Naive thymus-derived CD4-positive, alpha-beta T cell (primary cell): ENCODE results near the gene LARGE1. TPM values are rescaled to one million over a fixed set of nuclear protein-coding genes. Genes with fewer than 3 reads are reported as not detected.

ENCODE experiments used
- ATAC-seq: fragments of 150-1000 bp; cut with Tn5 transposase; 2 replicates; pipeline ENCODE4 v1.10.0; 2021; ENCODE audit warnings: mild to moderate bottlenecking, moderate library complexity
- CTCF ChIA-PET: fragments of 350-600 bp; sonication (Branson Sonifier 250); formaldehyde crosslinking; loops from one replicate; lab custom pipeline; 2021; ENCODE audit warnings: antibody characterized with exemption; lab: Charles Lee
- POLR2A ChIA-PET: fragments of 350-600 bp; sonication (Branson Sonifier 250); formaldehyde crosslinking; loops from one replicate; lab custom pipeline; 2021; ENCODE audit warnings: antibody characterized with exemption, inconsistent platforms; lab: Charles Lee
- DNase-seq, 9 donors: peaks; one replicate each; pipeline versions ENCODE4 v3.0.0 to v3.0.0-alpha.2; 2020 to 2022; ENCODE audit warnings: mixed read lengths in 1 of 9
- H3K27ac ChIP-seq: one replicate; pipeline ENCODE4 v1.7.0; 2013; ENCODE audit warnings: mild to moderate bottlenecking, low read depth, low read length, moderate library complexity
- H3K27me3 ChIP-seq, 2 donors: one replicate each; pipeline ENCODE4 v1.7.0; 2013; ENCODE audit warnings: low read length in 2 of 2, mild to moderate bottlenecking in 2 of 2, moderate library complexity in 2 of 2; ENCODE audit not compliant: control insufficient read depth in 2 of 2, insufficient read depth in 2 of 2
- H3K36me3 ChIP-seq, 3 experiments: 1 replicate in 2 of 3; 2 replicates in 1 of 3; pipeline ENCODE4 v1.7.0; 2013; ENCODE audit warnings: low read length in 3 of 3, mild to moderate bottlenecking in 3 of 3, moderate library complexity in 1 of 3; ENCODE audit not compliant: insufficient read depth in 3 of 3, control insufficient read depth in 2 of 3
- H3K4me1 ChIP-seq, 2 donors: one replicate each; pipeline ENCODE4 v1.7.0; 2013; ENCODE audit warnings: low read length in 2 of 2, mild to moderate bottlenecking in 2 of 2, moderate library complexity in 1 of 2; ENCODE audit not compliant: control insufficient read depth in 2 of 2, insufficient read depth in 2 of 2
- H3K4me3 ChIP-seq: 2 replicates; pipeline ENCODE4 v1.7.0; 2013; ENCODE audit warnings: mild to moderate bottlenecking, low read length
- H3K9me3 ChIP-seq, 3 experiments: 1 replicate in 2 of 3; 2 replicates in 1 of 3; pipeline ENCODE4 v1.7.0; 2013; ENCODE audit warnings: low read length in 3 of 3; ENCODE audit not compliant: control insufficient read depth in 2 of 3
- H3K27ac Mint-ChIP-seq, 9 donors: one replicate each; pipeline ENCODE4 v1.8.0; 2020 to 2022; ENCODE audit warnings: mixed read lengths in 9 of 9, mild to moderate bottlenecking in 8 of 9, moderate library complexity in 5 of 9, inconsistent platforms in 2 of 9
- H3K27me3 Mint-ChIP-seq, 5 donors: one replicate each; pipeline ENCODE4 v1.8.0; 2021 to 2022; ENCODE audit warnings: mixed read lengths in 5 of 5, mild to moderate bottlenecking in 1 of 5
- H3K36me3 Mint-ChIP-seq, 5 donors: one replicate each; pipeline ENCODE4 v1.8.0; 2020 to 2022; ENCODE audit warnings: mixed read lengths in 5 of 5, mild to moderate bottlenecking in 3 of 5, inconsistent platforms in 1 of 5
- H3K4me1 Mint-ChIP-seq, 7 donors: one replicate each; pipeline ENCODE4 v1.8.0; 2020 to 2022; ENCODE audit warnings: mixed read lengths in 7 of 7, mild to moderate bottlenecking in 3 of 7, inconsistent platforms in 1 of 7
- H3K4me3 Mint-ChIP-seq, 10 donors: one replicate each; pipeline ENCODE4 v1.8.0; 2020 to 2022; ENCODE audit warnings: mild to moderate bottlenecking in 10 of 10, mixed read lengths in 10 of 10, moderate library complexity in 6 of 10, inconsistent platforms in 2 of 10
- H3K9me3 Mint-ChIP-seq, 11 donors: one replicate each; pipeline ENCODE4 v1.8.0; 2020 to 2022; ENCODE audit warnings: mixed read lengths in 11 of 11, mild to moderate bottlenecking in 4 of 11, inconsistent platforms in 1 of 11, moderate library complexity in 1 of 11
- intact Hi-C, 2 donors: fragments of 100-400 bp; cut with micrococcal nuclease; formaldehyde crosslinking; loops; one replicate each; pipeline ENCODE4 v1.15.1; 2023
- polyA plus RNA-seq, 2 donors: library from polyadenylated mRNA; unstranded; fragments of 300-500 nt; fragmentation: Illumina TruSeq; gene quantifications; one replicate each; pipeline ENCODE4 v1.2.3, GENCODE V29; 2021
- total RNA-seq, 6 experiments: library from RNA in 5 of 6; stranded (reverse) in 5 of 6; gene quantifications; 1 replicate in 5 of 6; 2 replicates in 1 of 6; pipeline ENCODE4 v1.2.3 and lab custom pipeline; 2021 to 2026

LARGE1 gene
- total and polyA plus RNA-seq, 7 experiments from 2014 or later, result 2.3 to 4.8 (median 3.0) TPM; not detected in 3

DNA sequence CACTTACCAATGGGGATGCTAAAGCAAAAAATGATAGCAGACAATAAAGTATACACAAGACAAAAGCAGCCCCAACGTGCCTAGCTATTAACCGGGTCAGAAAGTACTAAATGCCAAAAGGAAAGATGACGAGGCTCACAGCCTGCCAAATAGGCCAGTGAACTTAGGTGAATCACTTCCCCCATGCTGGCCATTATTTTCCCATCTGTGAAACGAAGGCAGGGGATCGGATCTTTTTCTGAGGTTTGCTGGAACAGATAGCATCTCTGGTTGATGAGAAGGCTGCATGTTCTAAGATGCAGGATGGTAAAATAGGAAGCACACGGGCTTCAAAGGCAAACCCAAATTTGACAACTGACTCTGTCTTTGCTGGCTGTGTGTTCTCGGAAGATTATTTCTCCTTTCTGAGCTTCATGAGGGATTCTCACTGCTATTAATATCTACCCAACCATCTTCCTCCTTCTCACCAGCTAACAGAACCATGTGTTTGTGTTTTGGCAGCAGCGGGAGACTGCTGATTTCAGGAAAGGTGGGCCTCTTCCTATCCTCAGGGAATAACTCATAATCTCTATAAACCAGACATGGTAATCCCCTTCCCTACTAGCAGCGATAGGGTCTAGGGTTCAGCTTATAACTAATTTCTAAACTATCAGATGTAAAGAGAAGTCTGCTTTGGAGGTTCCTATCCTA lies 390.7 kb downstream of the LARGE1 start:
- Mint-ChIP-seq H3K27me3 (peaks cover 0 to 5% (median 0%) of the 10 kb centered on the region in 5 donors), H3K4me3 (no peak overlapping the region), H3K36me3 (no peaks in the 10 kb centered on the region), H3K27ac (no peak overlapping the region), H3K9me3 (peaks cover 0 to 9% (median 0%) of the 10 kb centered on the region in 11 donors), H3K4me1 (no peaks in the 10 kb centered on the region)
- Histone ChIP-seq H3K4me3 (no peak overlapping the region), H3K27ac (no peak overlapping the region), H3K4me1 (no peaks in the 10 kb centered on the region), H3K36me3 (no peaks in the 10 kb centered on the region), H3K27me3 (no peaks in the 10 kb centered on the region), H3K9me3 (no peaks in the 10 kb centered on the region)
- intact Hi-C loops, result no loop called here
- ChIA-PET CTCF (no interaction called here), POLR2A (no interaction called here)
- ATAC-seq, result no peak
- DNase-seq, result no peak

DNA sequence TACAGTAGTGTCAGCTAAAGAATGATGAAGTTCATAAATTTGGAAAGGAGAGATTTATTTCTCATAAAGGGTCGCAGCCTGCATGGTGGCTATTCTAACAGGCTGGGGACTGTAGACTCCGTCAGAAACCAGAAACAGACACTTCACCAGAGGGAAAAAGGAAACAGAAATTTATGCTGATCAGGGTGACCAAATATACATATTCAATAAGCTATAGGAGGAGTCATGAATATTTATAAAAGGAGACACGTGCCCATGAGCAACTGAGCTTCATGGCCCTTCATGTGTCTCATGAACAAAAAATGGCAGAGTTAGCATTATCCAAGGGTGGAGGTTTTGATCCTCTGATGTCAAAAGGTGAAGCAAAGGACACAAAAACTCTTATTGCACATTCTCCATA lies 392.1 kb downstream of the LARGE1 start:
- no peaks in the 10 kb centered on the region for H3K27me3 Mint-ChIP-seq
- no peak overlapping the region for H3K27ac Mint-ChIP-seq
- Histone ChIP-seq H3K27me3 (no peaks in the 10 kb centered on the region), H3K9me3 (no peaks in the 10 kb centered on the region), H3K36me3 (no peaks in the 10 kb centered on the region), H3K4me1 (no peaks in the 10 kb centered on the region), H3K4me3 (no peak overlapping the region), H3K27ac (no peak overlapping the region)
- H3K9me3 Mint-ChIP-seq, result peaks cover 0 to 9% (median 0%) of the 10 kb centered on the region in 11 donors
- H3K4me1 Mint-ChIP-seq, result no peaks in the 10 kb centered on the region
- POLR2A ChIA-PET, result no interaction called here
- ATAC-seq (no peak), DNase-seq (no peak)
- no peaks in the 10 kb centered on the region for H3K36me3 Mint-ChIP-seq
- CTCF ChIA-PET, result no interaction called here
- H3K4me3 Mint-ChIP-seq, result no peak overlapping the region
- intact Hi-C loops, result no loop called here

DNA sequence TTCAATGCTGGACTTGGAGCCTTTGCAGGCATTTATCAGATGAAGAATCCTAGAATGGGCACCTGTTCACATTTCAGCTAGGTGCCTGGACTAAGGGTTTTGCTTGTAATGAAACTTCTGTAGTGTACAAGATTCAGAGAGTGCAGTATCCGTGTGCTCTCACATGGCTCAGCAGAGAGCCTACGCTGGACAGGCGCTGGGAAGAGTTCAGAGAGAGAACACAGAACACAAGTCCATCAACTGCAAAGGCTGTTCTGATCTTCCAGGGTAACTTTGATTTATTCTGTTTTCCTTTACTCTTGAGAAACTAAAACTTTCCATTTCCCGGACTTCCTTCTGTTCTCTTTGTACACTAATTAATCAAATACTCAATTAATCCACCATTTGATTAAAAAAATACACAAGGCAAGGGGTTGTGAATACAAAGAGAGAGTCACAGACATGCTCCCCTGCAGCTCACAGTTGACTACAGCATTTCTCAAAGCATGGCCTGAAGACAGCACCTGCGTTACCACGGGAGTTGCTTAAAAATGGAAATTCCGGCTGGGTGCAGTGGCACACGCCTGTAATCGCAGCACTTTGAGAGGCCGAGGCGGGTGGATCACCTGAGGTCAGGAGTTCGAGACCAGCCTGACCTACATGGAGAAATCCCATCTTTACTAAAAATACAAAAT lies 393.7 kb downstream of the LARGE1 start:
- CTCF ChIA-PET, result no interaction called here
- H3K27ac Mint-ChIP-seq, result no peak overlapping the region
- Histone ChIP-seq H3K4me3 (no peak overlapping the region), H3K27ac (no peak overlapping the region), H3K27me3 (no peaks in the 10 kb centered on the region), H3K9me3 (no peaks in the 10 kb centered on the region), H3K36me3 (no peaks in the 10 kb centered on the region), H3K4me1 (no peaks in the 10 kb centered on the region)
- POLR2A ChIA-PET, result no interaction called here
- no peak for ATAC-seq
- H3K36me3 Mint-ChIP-seq, result no peaks in the 10 kb centered on the region
- DNase-seq, result no peak
- peaks cover 0 to 14% (median 4%) of the 10 kb centered on the region in 11 donors for H3K9me3 Mint-ChIP-seq
- H3K27me3 Mint-ChIP-seq, result no peaks in the 10 kb centered on the region
- H3K4me3 Mint-ChIP-seq, result no peak overlapping the region
- intact Hi-C loops, result no loop called here
- H3K4me1 Mint-ChIP-seq, result peaks cover 0 to 2% (median 0%) of the 10 kb centered on the region in 7 donors

DNA sequence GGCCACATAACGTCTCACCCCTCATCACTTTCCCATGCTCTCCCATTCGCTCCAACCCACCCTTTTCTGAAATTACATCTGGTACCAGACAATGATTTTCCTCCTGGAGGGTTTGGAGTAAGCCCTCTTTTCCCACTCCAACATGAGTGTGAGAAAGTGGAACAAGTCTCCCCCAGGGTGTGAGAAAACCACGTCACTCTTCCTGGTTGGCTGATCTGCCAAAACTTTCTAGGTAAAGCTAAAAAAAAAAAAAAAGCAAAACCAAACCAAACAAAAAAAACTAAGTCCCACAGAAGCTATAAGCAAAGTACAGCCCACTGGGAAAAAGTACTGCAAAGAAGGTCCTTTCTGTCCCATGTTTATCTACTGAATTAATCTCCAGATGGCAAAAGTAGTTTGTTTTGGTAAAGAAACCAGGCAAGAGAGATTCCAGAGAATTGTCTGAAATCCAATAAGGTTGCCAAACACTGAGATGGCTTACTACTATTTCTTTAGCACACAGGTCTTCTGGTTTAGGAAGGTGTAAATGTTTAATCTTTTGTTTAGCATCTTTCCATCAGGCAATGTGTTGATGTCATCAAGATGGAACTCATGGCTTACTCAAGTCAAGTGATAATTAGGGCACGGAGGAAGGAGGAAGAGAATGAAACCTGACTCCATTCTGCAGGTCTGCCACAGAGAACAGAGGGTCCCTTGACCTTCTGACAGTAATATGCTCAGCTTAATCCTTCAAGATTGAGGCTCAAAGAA lies 395.6 kb downstream of the LARGE1 start:
- no peak overlapping the region for H3K27ac ChIP-seq
- no peaks in the 10 kb centered on the region for H3K36me3 ChIP-seq
- H3K4me1 ChIP-seq, result no peaks in the 10 kb centered on the region
- no peak for DNase-seq
- ChIA-PET POLR2A (no interaction called here), CTCF (no interaction called here)
- H3K4me3 ChIP-seq, result no peak overlapping the region
- no peaks in the 10 kb centered on the region for H3K36me3 Mint-ChIP-seq
- peaks cover 0 to 2% (median 0%) of the 10 kb centered on the region in 7 donors for H3K4me1 Mint-ChIP-seq
- no peak for ATAC-seq
- no peak overlapping the region for H3K4me3 Mint-ChIP-seq
- peaks cover 0 to 19% (median 4%) of the 10 kb centered on the region in 11 donors for H3K9me3 Mint-ChIP-seq
- H3K27me3 Mint-ChIP-seq, result no peaks in the 10 kb centered on the region
- H3K27me3 ChIP-seq, result no peaks in the 10 kb centered on the region
- no peak overlapping the region for H3K27ac Mint-ChIP-seq
- peaks cover 0 to 6% (median 0%) of the 10 kb centered on the region in 3 experiments for H3K9me3 ChIP-seq
- intact Hi-C loops, result no loop called here

DNA sequence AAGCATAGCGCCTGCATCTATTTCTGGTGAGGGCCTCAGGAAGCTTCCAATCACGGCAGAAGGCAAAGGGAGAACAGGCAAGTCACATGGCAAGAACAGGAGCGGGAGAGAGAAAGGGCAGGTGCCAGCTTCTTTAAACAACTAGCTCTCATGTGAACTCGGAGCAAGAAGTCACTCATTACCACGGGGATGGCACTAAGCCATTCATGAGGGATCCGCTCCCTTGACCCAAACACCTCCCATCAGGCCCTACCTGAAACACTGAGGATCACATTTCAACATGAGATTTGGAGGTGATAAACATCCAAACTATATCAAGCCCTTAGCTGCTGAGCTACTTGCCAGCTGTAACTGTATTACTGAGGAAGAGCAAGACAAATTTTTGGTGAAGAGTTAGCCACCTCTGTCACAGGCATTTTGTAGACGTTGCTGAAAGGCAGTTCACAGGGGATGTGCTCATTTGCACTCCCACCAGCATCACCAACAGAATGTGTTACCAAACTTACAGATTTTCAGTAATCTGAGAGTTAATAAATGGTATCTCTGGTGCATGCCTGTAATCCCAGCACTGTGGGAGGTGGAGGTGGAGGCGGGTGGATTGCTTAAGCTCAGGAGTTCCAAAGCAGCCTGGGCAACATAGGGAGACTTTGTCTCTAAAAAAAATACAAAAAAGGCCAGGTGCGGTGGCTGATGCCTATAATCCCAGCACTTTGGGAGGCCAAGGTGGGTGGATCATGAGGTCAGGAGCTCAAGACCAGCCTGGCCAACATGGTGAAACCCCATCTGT lies 398.2 kb downstream of the LARGE1 start:
- Mint-ChIP-seq H3K27ac (no peak overlapping the region), H3K9me3 (peaks cover 0 to 19% (median 4%) of the 10 kb centered on the region in 11 donors), H3K4me3 (no peak overlapping the region), H3K36me3 (no peaks in the 10 kb centered on the region), H3K27me3 (no peaks in the 10 kb centered on the region), H3K4me1 (peaks cover 0 to 8% (median 0%) of the 10 kb centered on the region in 7 donors)
- Histone ChIP-seq H3K4me3 (no peak overlapping the region), H3K27me3 (no peaks in the 10 kb centered on the region), H3K36me3 (no peaks in the 10 kb centered on the region), H3K4me1 (no peaks in the 10 kb centered on the region), H3K9me3 (peaks cover 0 to 6% (median 0%) of the 10 kb centered on the region in 3 experiments), H3K27ac (no peak overlapping the region)
- no peak for DNase-seq
- ChIA-PET CTCF (no interaction called here), POLR2A (no interaction called here)
- intact Hi-C loops, result no loop called here
- no peak for ATAC-seq

DNA sequence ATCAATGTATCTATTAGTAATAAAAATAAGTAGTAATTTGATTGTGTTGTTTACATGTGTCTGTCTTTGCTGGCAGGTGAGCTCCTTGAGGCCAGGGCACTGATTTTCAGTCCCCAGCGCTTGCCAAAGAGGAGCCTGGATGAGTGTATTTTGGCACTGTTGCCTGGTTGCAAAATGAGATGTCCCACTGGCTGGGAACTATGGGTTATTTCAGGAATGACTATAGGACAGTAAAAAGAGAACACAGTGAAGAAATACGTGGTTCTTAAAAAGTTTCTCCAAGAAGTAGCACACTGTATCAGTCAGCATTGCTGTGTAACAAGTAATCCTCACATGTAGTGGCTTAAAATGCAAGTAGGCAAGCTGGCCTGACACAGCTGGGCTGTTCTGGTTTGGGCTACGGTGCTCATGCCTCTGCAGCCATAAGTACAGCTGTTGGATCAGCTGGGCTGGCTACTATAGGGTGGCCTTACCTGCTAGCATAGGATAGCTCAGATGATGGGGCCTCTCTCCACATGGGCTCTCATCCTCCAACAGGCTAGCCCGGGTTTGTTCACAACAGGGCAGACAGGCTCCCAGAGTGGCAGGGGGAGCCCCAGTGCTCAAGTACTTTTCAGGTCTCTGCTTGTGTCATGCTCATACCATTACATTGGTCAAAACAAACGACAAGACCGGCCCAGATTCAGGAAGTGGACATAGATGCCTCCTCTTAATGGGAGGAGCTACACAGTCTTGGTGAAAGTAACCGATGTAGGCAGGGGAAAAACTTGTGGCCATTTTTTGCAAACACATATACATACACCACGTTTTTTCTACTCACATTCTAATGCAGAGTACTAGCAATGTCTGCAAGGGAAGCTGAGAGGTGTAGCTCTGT lies 399.1 kb downstream of the LARGE1 start:
- no peaks in the 10 kb centered on the region for H3K4me1 ChIP-seq
- DNase-seq, result no peak
- Mint-ChIP-seq H3K4me1 (peaks cover 0 to 8% (median 0%) of the 10 kb centered on the region in 7 donors), H3K9me3 (peaks cover 0 to 19% (median 4%) of the 10 kb centered on the region in 11 donors), H3K27ac (no peak overlapping the region), H3K27me3 (no peaks in the 10 kb centered on the region), H3K36me3 (no peaks in the 10 kb centered on the region), H3K4me3 (no peak overlapping the region)
- no peak overlapping the region for H3K4me3 ChIP-seq
- intact Hi-C loops, result no loop called here
- H3K27ac ChIP-seq, result no peak overlapping the region
- ChIA-PET POLR2A (no interaction called here), CTCF (no interaction called here)
- ATAC-seq, result no peak
- no peaks in the 10 kb centered on the region for H3K36me3 ChIP-seq
- H3K9me3 ChIP-seq, result peaks cover 0 to 6% (median 0%) of the 10 kb centered on the region in 3 experiments
- H3K27me3 ChIP-seq, result no peaks in the 10 kb centered on the region
